Measurements from ENCODE around the gene RPP14. TPM values are rescaled to one million over a fixed set of nuclear protein-coding genes. Genes with fewer than 3 reads are reported as not detected.
"Not testable (repeated sequence)": the region's sequence is repeated elsewhere in the genome, so short reads cannot be mapped to it uniquely, and the experiment has no call there.

RPP14 gene
- 15.1 and 15.2 TPM in 2 replicates for total RNA-seq (2014; rRNA removed; shearing (Covaris generic))

DNA sequence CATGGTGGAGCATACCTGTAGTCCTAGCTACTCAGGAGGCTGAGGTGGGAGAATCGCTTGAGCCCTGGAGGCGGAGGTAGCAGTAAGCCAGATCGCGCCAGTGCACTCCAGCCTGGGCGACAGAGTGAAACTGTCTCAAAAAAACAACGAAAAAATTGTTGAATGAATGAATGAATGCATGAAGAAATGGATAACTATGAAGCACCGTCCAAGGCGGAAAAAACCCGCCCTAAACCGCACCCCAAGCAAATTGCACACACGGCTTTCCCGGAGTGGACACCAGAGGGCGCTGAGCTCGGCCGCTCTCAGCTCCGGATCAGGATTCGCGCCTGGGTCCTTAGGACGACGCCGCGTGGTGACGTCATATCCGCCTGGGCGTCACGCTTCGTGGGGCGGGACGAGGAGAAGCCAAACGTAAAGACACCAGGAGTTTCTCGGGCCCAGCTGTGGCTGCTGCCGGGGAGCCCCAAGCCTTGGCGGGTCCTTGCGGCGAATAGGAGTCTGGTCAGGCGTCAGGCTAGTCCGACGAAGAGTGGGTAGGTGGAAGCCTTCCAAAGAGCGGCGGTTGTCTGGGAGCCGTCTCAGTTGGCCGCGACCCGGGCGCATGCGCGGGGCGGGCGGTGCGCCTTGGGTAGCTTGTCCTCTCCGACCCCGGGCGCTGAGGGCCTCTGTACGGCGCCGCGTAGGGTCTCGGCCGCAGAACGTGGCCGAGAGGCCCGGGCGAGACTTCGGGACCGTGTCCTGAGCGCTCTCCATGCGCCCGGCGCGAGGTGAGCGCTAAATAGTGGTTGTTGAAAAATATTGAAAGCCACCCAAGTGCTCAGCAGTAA, at the start of gene RPP14, which contains the start of gene HTD2:
Gene RPP14, plus strand, starts transcription at position 364 of the 830 bp plus-strand sequence. CDS start 4,085 bp downstream, outside the sequence.
Gene HTD2, plus strand, starts transcription at position 639 of the 830 bp plus-strand sequence. CDS start 11,094 bp downstream, outside the sequence.
- Histone ChIP-seq H3K27me3 (no peaks in the 10 kb centered on the region), H3K4me1 (no peaks in the 10 kb centered on the region), H3K4me3 (peak within 1 kb of the TSS; percentile 82), H3K36me3 (peaks cover 9% of the 10 kb centered on the region), H3K9me3 (replicated peaks) (no peaks in the 10 kb centered on the region), H3K27ac (peak within 1 kb of the TSS; percentile 93)
- DNase-seq = peak; percentile 93 to 95

DNA sequence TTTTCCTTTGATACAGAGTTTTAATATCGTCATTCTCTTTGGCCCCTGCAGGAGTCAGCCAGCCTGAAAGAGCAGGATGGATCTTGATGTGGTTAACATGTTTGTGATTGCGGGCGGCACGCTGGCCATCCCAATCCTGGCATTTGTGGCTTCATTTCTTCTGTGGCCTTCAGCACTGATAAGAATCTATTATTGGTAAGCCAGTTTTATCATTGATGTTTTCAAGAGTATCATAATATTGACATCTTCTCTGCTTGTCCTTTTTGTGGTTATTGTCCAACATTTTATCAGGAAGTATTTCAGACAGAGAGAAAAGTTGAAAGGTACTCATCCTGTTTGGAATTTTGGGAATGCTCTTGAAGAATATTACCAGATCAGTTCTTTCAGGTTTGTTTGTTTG, 49.5 kb upstream of the RPP14 start:
- H3K27ac ChIP-seq = no peak overlapping the region
- DNase-seq = no peak
- no peaks in the 10 kb centered on the region for H3K9me3 ChIP-seq (replicated peaks)
- no peaks in the 10 kb centered on the region for H3K36me3 ChIP-seq
- H3K27me3 ChIP-seq = no peaks in the 10 kb centered on the region
- H3K4me1 ChIP-seq = peaks cover 10% of the 10 kb centered on the region; the same call in 1 of the 2 replicates
- H3K4me3 ChIP-seq = no peak overlapping the region

DNA sequence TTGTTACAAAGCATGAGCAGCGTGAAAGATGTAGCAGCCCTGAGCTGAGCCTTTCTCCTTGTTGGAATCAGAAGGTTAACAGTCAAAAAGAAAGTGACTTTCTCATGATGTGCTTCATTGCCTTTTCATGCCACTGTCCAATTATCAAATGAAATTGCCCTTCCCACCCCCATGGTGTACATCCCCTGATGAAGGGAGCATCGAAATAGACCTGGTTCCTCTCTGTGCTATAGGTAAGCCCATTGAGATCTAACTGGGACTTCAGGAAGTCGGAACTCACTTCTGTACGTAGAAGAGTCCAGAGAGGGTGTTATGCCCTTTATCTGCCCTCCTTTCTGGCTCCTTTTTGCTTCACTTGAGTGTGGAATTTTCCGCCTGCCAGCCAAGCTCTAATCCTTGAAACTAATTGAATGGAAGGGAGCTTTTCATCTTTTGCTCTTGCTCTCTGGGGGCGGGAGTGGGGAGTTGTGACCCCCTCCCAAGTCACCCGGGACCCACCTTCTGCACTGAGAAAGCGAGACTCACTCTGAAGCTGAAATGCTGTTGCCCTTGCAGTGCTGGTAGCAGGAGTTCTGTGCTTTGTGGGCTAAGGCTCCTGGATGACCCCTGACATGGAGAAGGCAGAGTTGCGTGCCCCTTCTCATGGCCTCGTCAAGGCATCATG, 47.5 kb upstream of the RPP14 start:
- Histone ChIP-seq H3K4me3 (no peak overlapping the region), H3K4me1 (peaks cover 10% of the 10 kb centered on the region; the same call in 1 of the 2 replicates), H3K36me3 (no peaks in the 10 kb centered on the region), H3K9me3 (replicated peaks) (no peaks in the 10 kb centered on the region), H3K27me3 (no peaks in the 10 kb centered on the region), H3K27ac (no peak overlapping the region)
- no peak for DNase-seq

DNA sequence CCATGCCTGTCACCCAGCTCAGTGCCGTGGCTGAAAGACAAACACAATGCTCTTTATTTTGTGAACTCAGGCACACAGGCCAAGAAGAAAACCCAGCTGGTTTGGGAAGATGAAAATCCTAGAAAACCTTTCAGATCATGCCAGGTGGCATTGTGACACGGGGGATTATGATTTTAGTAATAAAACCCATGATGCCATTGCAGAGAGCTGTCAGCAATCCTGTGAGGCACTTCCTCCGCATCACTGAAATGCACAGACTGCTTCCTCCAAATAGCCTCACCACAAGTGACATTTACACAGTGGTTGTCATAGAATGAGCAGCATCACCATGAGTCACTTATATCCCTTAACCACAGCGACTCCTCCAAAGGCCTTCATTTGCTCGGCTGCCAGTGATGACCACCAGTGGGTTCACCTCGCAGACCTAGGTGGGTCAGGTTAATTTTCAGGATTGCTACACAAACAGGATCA, 45.7 kb upstream of the RPP14 start:
- DNase-seq = peak; percentile 19 to 39

DNA sequence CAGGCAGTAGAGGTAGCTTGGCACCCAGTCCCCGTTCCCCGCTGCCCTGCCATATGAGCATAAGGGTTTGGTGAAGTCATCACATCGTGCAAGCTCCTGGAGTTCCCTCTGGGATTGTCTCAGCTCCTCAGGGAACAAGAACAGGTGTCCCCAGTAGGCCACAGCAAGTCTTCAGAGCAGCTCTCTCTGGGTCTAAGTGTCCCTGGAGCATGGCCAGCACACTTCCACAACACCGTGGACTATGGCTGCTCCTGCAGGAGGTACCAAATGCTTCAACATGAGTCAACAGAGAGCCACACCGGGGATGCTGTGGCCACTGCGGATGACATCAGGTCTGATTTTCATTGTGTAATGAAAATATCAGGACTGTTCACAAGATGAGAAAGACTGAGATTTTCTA, 45.3 kb upstream of the RPP14 start:
- no peaks in the 10 kb centered on the region for H3K36me3 ChIP-seq
- H3K27ac ChIP-seq = peak overlapping the region; percentile 23; the same call in 1 of the 2 replicates
- peaks cover 10% of the 10 kb centered on the region; the same call in 1 of the 2 replicates for H3K4me1 ChIP-seq
- H3K4me3 ChIP-seq = no peak overlapping the region
- H3K9me3 ChIP-seq (replicated peaks) = no peaks in the 10 kb centered on the region
- no peaks in the 10 kb centered on the region for H3K27me3 ChIP-seq
- DNase-seq = peak in 1 of 2 experiments; percentile 38

More for the DNA sequence above, 45.7 kb upstream of the RPP14 start:
- no peaks in the 10 kb centered on the region for H3K36me3 ChIP-seq
- H3K9me3 ChIP-seq (replicated peaks) = no peaks in the 10 kb centered on the region
- peak overlapping the region; percentile 23 for H3K27ac ChIP-seq
- H3K27me3 ChIP-seq = no peaks in the 10 kb centered on the region
- no peak overlapping the region for H3K4me3 ChIP-seq
- peaks cover 10% of the 10 kb centered on the region; the same call in 1 of the 2 replicates for H3K4me1 ChIP-seq

DNA sequence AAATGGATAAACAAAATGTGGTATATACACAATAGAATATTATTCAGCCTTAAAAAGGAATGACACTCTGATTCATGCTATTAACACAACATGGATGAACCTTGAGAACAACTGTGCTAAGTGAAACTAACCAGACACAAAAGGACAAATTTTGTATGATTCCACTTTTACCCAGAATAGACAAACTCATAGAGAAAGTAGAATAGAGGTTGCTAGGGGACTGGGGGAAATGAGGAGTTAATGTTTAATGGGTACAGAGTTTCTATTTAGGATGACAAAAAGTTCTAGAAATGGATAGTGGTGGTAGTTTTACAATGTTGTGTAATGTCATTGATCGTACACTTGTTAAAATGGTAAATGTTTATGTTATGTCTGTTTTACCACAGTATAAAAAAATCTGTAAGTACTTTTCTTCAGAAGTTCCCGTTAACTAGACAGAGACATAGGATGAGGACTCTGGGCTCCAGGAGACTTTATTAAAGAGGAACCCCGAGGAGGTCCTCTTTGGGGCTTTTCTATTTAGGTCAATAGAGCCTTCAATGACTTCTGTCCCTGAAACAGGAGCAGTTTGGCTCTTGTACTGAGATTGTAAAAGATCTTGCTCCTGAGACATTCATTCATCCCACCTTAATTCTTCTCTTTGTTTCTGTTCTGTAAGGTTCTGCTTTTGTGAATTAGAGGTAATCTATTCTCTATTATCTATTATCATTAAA, 43.9 kb upstream of the RPP14 start:
- H3K4me3 ChIP-seq = no peak overlapping the region
- no peaks in the 10 kb centered on the region for H3K9me3 ChIP-seq (replicated peaks)
- peaks cover 10% of the 10 kb centered on the region; the same call in 1 of the 2 replicates for H3K4me1 ChIP-seq
- no peaks in the 10 kb centered on the region for H3K36me3 ChIP-seq
- H3K27ac ChIP-seq = no peak overlapping the region
- H3K27me3 ChIP-seq = no peaks in the 10 kb centered on the region
- no peak for DNase-seq

DNA sequence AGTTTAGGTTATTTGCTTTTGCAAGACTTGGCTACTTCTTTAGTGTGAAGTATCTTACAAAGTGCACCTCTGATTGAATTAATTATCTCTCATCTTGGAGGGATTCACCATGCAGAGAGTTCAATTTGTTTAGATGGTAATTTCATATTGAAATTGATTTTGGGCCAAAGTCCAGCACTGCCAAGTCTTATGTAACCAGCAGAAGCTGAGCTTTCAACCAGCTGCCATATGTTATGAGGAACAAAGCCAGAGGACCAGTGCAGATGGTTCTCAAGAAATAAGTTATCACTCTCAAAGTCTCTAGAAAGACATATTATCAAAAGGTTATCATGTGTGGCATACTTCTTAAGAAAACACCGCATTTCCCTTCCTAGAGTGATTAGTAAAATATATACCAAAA, 39.5 kb upstream of the RPP14 start:
- H3K4me3 ChIP-seq = no peak overlapping the region
- no peak for DNase-seq
- no peaks in the 10 kb centered on the region for H3K27me3 ChIP-seq
- no peak overlapping the region for H3K27ac ChIP-seq
- H3K4me1 ChIP-seq = no peaks in the 10 kb centered on the region
- no peaks in the 10 kb centered on the region for H3K36me3 ChIP-seq
- no peaks in the 10 kb centered on the region for H3K9me3 ChIP-seq (replicated peaks)

DNA sequence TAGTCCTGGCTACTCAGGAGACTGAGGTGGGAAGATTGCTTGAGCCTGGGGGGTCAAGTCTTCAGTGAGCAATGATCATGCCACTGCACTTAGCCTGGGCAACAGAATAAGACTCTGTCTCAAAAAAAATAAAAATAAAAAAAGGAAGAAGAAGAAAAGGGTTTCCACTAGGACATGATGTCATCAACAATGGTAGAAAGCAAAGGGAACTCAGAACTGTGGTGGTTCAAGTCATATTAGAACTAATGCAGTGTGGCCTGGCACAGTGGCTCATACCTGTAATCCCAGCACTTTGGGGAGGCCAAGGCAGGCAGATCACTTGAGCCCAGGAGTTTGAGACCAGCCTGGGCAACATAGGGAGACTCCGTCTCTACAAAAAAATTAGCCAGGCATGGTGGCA, 38.5 kb upstream of the RPP14 start:
- H3K27me3 ChIP-seq; H3K9me3 ChIP-seq (replicated peaks); DNase-seq; H3K4me1 ChIP-seq; H3K4me3 ChIP-seq; H3K36me3 ChIP-seq; H3K27ac ChIP-seq: not testable (repeated sequence)

DNA sequence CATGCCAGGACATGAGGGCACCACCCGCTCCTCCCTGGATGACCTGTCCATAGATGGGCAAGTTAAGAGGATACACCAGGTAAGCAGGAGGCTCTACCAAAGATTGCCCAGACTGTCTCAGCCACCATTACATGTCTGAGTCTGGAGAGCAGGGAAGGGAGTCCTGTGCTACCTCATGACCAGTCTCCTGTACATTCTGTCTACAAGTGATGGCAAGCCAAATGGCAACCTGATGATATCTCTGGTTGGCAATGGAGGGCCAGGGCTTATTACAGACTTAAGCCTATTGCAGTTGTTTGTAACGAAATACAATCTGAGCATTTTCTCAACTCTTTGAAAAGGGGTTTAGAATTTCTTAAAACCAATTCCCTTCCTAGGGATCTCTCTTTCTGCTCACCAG, 36.7 kb upstream of the RPP14 start:
- no peak for DNase-seq
- no peaks in the 10 kb centered on the region for H3K27me3 ChIP-seq
- no peak overlapping the region for H3K27ac ChIP-seq
- no peak overlapping the region for H3K4me3 ChIP-seq
- H3K4me1 ChIP-seq = no peaks in the 10 kb centered on the region
- H3K36me3 ChIP-seq = no peaks in the 10 kb centered on the region
- H3K9me3 ChIP-seq (replicated peaks) = no peaks in the 10 kb centered on the region

DNA sequence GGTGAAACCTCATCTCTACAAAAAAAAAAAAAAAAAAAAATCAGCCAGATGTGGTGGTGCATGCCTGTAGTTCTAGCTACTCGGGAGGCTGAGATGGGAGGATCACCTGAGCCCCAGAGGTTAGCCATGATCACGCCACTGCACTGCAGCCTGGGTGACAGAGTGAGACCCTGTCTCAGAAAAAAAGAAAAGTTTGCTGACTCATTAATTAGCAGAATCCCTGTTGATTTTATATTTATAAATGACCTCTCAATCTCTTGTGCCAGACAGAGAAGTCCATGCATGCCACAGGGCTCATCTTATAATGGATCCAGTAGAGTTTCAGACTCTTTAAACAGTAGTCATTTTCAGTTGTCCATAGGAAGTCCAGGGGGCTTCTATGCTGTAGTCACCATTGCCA, 35.6 kb upstream of the RPP14 start:
- H3K4me1 ChIP-seq = no peaks in the 10 kb centered on the region
- H3K9me3 ChIP-seq (replicated peaks) = no peaks in the 10 kb centered on the region
- no peaks in the 10 kb centered on the region for H3K27me3 ChIP-seq
- H3K27ac ChIP-seq = no peak overlapping the region
- H3K36me3 ChIP-seq = no peaks in the 10 kb centered on the region
- no peak overlapping the region for H3K4me3 ChIP-seq
- DNase-seq = no peak

DNA sequence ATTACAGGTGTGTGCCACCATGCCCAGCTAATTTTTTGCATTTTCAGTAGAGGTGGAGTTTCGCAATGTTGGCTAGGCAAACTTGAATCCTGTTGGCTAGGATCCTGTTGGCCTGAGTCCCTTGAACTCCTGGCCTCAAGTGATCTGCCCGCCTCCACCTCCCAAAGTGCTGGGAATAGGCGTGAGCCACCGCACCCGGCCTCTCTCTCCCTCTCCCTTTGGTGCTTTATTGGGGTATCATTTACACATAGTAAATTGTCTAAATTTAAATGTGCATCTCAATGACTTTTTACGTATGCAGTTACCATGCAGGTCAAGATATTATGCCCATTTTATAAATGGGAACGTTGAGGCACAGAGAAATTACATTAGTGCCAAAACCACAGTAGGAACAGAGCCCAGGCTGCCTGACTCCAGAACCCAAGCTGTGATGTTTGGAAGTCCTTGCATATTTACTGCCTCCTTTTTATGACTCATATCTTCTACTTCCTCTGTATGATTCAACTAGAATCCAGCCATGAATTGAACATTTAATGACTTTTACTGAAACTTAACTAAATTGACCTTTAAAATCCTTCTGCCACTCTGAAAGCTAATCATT, 34.0 kb upstream of the RPP14 start:
- DNase-seq = no peak
- no peak overlapping the region for H3K27ac ChIP-seq

DNA sequence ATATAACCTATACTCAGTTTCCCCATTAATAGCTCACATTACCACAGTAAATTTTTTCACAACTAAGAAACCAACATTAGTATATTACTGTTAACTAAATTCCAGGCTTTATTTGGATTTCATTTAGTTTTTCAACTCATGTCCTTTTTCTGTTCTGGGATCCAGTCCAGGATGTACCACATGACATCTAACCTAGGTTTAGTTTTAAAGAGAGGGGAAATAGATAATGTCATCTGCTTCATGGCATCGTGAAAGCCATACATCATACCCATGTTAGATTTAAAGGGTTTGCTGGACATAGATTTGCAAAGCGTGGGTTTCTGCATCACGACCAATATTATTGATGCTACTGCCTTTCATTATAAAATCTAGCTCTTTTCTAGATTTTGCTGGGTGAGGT, 33.2 kb upstream of the RPP14 start:
- Histone ChIP-seq H3K36me3 (no peaks in the 10 kb centered on the region), H3K27me3 (no peaks in the 10 kb centered on the region), H3K27ac (no peak overlapping the region), H3K4me3 (no peak overlapping the region), H3K9me3 (replicated peaks) (no peaks in the 10 kb centered on the region), H3K4me1 (no peaks in the 10 kb centered on the region)
- DNase-seq = no peak

More for the DNA sequence above, 34.0 kb upstream of the RPP14 start:
- H3K27me3 ChIP-seq = no peaks in the 10 kb centered on the region
- no peaks in the 10 kb centered on the region for H3K9me3 ChIP-seq (replicated peaks)
- H3K4me1 ChIP-seq = no peaks in the 10 kb centered on the region
- no peaks in the 10 kb centered on the region for H3K36me3 ChIP-seq
- H3K4me3 ChIP-seq = no peak overlapping the region

DNA sequence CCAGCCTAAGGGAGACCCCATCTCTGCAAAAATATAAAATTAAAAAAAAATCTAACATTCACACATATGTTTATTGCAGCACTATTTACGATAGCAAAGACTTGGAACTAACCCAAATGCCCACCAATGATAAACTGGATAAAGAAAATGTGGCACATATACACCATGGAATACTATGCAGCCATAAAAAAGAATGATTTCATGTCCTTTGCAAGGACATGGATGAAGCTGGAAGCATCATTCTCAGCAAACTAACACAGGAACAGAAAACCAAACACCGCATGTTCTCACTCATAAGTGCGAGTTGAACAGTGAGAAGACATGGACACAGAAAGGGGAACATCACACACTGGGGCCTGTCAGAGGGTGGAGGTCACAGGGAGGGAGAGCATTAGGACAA, 32.7 kb upstream of the RPP14 start:
- H3K27me3 ChIP-seq; H3K36me3 ChIP-seq; H3K4me3 ChIP-seq; H3K9me3 ChIP-seq (replicated peaks); H3K4me1 ChIP-seq; DNase-seq; H3K27ac ChIP-seq: not testable (repeated sequence)

DNA sequence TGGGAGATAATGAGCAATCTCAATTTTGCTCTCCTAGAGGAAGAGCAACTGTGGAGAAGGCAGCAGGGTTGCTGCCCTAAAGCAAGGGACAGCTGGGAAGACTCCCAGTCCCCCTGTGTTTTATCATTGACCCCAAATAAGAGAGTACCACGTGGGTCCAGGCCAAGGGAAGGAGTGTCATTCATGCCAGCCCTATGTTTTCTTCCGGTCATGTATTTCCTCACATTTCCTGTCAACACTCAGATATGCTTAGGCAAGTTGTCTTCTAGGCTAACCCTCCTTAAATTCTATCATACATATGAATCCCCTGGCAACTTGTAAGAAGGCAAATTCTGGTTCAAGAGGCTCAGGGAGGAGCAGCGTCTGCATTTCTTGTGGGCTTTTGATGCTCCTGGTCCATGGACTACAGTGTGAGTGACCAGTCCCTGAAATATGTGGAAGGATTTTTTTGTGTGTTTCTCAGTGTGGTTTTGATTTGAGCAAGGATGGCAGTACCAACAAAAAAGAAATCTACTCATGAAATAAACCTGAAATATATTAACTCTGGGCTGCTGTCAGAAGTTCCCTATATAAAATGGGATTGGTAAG, 31.9 kb upstream of the RPP14 start:
- no peaks in the 10 kb centered on the region for H3K4me1 ChIP-seq
- H3K36me3 ChIP-seq = no peaks in the 10 kb centered on the region
- H3K9me3 ChIP-seq (replicated peaks) = no peaks in the 10 kb centered on the region
- no peak overlapping the region for H3K4me3 ChIP-seq
- H3K27me3 ChIP-seq = no peaks in the 10 kb centered on the region
- H3K27ac ChIP-seq = no peak overlapping the region
- no peak for DNase-seq

Measured in SJCRH30 (cell line).